ENCODE measurements around the gene HOXA2.
A peak's percentile ranks its signal among the peaks of the same experiment; 100 is the strongest.

The HOXA2 gene

GRCh38 chr7:27143950-27144780 lies 41.7 kb upstream of the HOXA2 start (continued):
- peak; percentile 96 for TF ChIP-seq ZBTB44 (tag by site-specific recombination; IDR thresholded peaks at IDR 0.05)
- TF ChIP-seq FEZF1 (tag by site-specific recombination; IDR thresholded peaks at IDR 0.05), result peak; percentile 76
- TF ChIP-seq ZNF266 (tag by site-specific recombination; IDR thresholded peaks at IDR 0.05; ENCODE audit: low read depth), result no peak
- peak; percentile 13; the same call in 1 of the 2 replicates for TF ChIP-seq ZNF184 (tag by site-specific recombination; IDR thresholded peaks at IDR 0.05)
- no peak for TF ChIP-seq EGR2 (tag by site-specific recombination; IDR thresholded peaks at IDR 0.05; ENCODE audit: low read depth)
- no peak for TF ChIP-seq ZNF37A (tag by site-specific recombination; IDR thresholded peaks at IDR 0.05)
- no peak for TF ChIP-seq ZNF549 (tag by site-specific recombination; IDR thresholded peaks at IDR 0.05)
- TF ChIP-seq ZNF280D (tag by site-specific recombination; IDR thresholded peaks at IDR 0.05), result no peak
- no peak for TF ChIP-seq MYNN (tag by site-specific recombination; IDR thresholded peaks at IDR 0.05; ENCODE audit: borderline replicate concordance)
- TF ChIP-seq ZSCAN30 (tag by site-specific recombination; IDR thresholded peaks at IDR 0.05), result no peak
- no peak for TF ChIP-seq ZNF707 (tag by site-specific recombination; IDR thresholded peaks at IDR 0.05)
- TF ChIP-seq SP7 (tag by site-specific recombination; IDR thresholded peaks at IDR 0.05), result no peak
- TF ChIP-seq ZBTB17 (tag by site-specific recombination; IDR thresholded peaks at IDR 0.05), result peak; percentile 57
- no peak for TF ChIP-seq ZNF768 (tag by site-specific recombination; IDR thresholded peaks at IDR 0.05)
- no peak for TF ChIP-seq ZNF140 (tag by site-specific recombination; IDR thresholded peaks at IDR 0.05)
- TF ChIP-seq ZNF449 (tag by site-specific recombination; IDR thresholded peaks at IDR 0.05), result no peak; the same call in 1 of the 2 replicates
- 0 out of 2 replicates have a peak, but pooled peaks have one; percentile 15 for TF ChIP-seq ZNF366 (tag by site-specific recombination; conservative IDR thresholded peaks at IDR 0.05)
- TF ChIP-seq TRIM28 (IDR thresholded peaks at IDR 0.05; ENCODE audit: borderline replicate concordance, low read length), result 0 out of 2 replicates have a peak, but pooled peaks have one; percentile 38
- TF ChIP-seq GLI2 (tag by site-specific recombination; IDR thresholded peaks at IDR 0.05; ENCODE audit: borderline replicate concordance, low read depth), result no peak
- TF ChIP-seq ZNF501 (tag by site-specific recombination; IDR thresholded peaks at IDR 0.05), result 0 out of 2 replicates have a peak, but pooled peaks have one; percentile 35
- TF ChIP-seq ZNF629 (tag by site-specific recombination; IDR thresholded peaks at IDR 0.05), result peak; percentile 48; the same call in 1 of the 2 replicates
- TF ChIP-seq INSM2 (tag by site-specific recombination; IDR thresholded peaks at IDR 0.05), result no peak
- TF ChIP-seq OSR2 (tag by site-specific recombination; IDR thresholded peaks at IDR 0.05), result peak; percentile 74
- peak; percentile 15; the same call in 1 of the 2 replicates for TF ChIP-seq ZNF639 (tag by site-specific recombination; IDR thresholded peaks at IDR 0.05)
- no peak; the same call in 1 of the 2 replicates for TF ChIP-seq PRDM1 (tag by site-specific recombination; IDR thresholded peaks at IDR 0.05)
- TF ChIP-seq PRDM10 (tag by site-specific recombination; IDR thresholded peaks at IDR 0.05), result peak; percentile 76

Measured in HEK293 (cell line).